Liver (tissue), 3 donors: Measurements from ENCODE around the gene ATL1.

ENCODE experiments used
- EGR1 ChIP-seq, 2 donors: IDR thresholded peaks; 2 replicates each; pipeline ENCODE4 v1.6.1; 2016 to 2018; ENCODE audit warnings: antibody characterized with exemption in 2 of 2, low read depth in 2 of 2
- MAX ChIP-seq: IDR thresholded peaks from 2 replicates; pipeline ENCODE4 v1.6.1; 2016; ENCODE audit warnings: antibody characterized with exemption
- TF ChIP-seq, protein P1 (sequence below): fragments of 150-350 bp; IDR thresholded peaks from 2 replicates; pipeline ENCODE4 v1.5.1; 2017; ENCODE audit warnings: improper control_type of control experiment, low read depth, low read length; ENCODE audit not compliant: missing input control
- donor health status: healthy.
- donor health status: healthy.

DNA sequence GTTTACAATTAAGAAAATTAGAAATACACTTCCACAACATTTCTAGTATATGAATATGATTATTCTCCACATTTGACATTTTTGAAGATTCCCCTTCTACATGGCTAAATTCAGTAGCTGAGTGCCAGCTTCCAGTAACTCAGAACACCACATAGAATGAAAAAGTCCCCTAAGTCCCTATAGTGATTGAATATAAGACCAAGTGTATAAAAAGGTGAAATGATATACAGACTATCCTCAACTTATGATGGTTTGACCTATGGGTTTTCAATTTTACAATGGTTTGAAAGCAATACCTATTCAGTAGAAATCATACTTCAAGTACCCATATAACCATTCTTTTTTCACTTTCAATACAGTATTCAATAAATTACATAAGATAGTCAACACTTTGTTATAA lies 15.8 kb downstream of the ATL1 start:
- TF ChIP-seq, protein P1, sequence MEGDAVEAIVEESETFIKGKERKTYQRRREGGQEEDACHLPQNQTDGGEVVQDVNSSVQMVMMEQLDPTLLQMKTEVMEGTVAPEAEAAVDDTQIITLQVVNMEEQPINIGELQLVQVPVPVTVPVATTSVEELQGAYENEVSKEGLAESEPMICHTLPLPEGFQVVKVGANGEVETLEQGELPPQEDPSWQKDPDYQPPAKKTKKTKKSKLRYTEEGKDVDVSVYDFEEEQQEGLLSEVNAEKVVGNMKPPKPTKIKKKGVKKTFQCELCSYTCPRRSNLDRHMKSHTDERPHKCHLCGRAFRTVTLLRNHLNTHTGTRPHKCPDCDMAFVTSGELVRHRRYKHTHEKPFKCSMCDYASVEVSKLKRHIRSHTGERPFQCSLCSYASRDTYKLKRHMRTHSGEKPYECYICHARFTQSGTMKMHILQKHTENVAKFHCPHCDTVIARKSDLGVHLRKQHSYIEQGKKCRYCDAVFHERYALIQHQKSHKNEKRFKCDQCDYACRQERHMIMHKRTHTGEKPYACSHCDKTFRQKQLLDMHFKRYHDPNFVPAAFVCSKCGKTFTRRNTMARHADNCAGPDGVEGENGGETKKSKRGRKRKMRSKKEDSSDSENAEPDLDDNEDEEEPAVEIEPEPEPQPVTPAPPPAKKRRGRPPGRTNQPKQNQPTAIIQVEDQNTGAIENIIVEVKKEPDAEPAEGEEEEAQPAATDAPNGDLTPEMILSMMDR = no peak
- no peak for TF ChIP-seq MAX
- no peak for TF ChIP-seq EGR1 (IDR thresholded peaks at IDR 0.05; ENCODE audit: low read depth in 2 of 2)
